Muscle layer of duodenum (tissue), 2 donors: ENCODE measurements around the gene ISL1.

Source experiments
- H3K27ac ChIP-seq: one replicate; pipeline ENCODE4 v1.7.0; 2013; ENCODE audit warnings: mild to moderate bottlenecking, low read length
- H3K27me3 ChIP-seq: one replicate; pipeline ENCODE4 v1.7.0; 2013; ENCODE audit warnings: low read depth, mild to moderate bottlenecking, control low read depth, low read length
- H3K36me3 ChIP-seq, 2 donors: one replicate each; pipeline ENCODE4 v1.7.0; 2013; ENCODE audit warnings: low read length in 2 of 2, control low read depth in 1 of 2, mild to moderate bottlenecking in 1 of 2; ENCODE audit not compliant: insufficient read depth in 2 of 2, control insufficient read depth in 1 of 2
- H3K4me1 ChIP-seq, 2 donors: one replicate each; pipeline ENCODE4 v1.7.0; 2013; ENCODE audit warnings: low read length in 2 of 2, mild to moderate bottlenecking in 2 of 2, control low read depth in 1 of 2, moderate library complexity in 1 of 2; ENCODE audit not compliant: insufficient read depth in 2 of 2, control insufficient read depth in 1 of 2
- H3K4me3 ChIP-seq, 2 donors: one replicate each; pipeline ENCODE4 v1.7.0; 2013; ENCODE audit warnings: low read length in 2 of 2, low read depth in 1 of 2, mild to moderate bottlenecking in 1 of 2
- H3K9me3 ChIP-seq, 2 donors: one replicate each; pipeline ENCODE4 v1.7.0; 2013; ENCODE audit warnings: low read length in 2 of 2, control low read depth in 1 of 2, mild to moderate bottlenecking in 1 of 2; ENCODE audit not compliant: control insufficient read depth in 1 of 2
- donor health status: healthy.

ISL1 gene

GRCh38 chr5:51383131-51384121 lies at the start of gene ISL1:
ISL1 (plus strand) TSS chr5:51383448; CDS start chr5:51383672, 224 bp downstream.
- H3K27me3 ChIP-seq: peaks cover 71% of the 10 kb centered on the region
- H3K36me3 ChIP-seq: no peaks in the 10 kb centered on the region
- peak within 1 kb of the TSS; percentile 17 for H3K27ac ChIP-seq

GRCh38 chr5:51336878-51337277 lies 46.4 kb upstream of the ISL1 start:
- no peak overlapping the region for H3K4me3 ChIP-seq
- no peaks in the 10 kb centered on the region for H3K4me1 ChIP-seq
- H3K9me3 ChIP-seq: no peaks in the 10 kb centered on the region
- no peaks in the 10 kb centered on the region for H3K36me3 ChIP-seq
- no peaks in the 10 kb centered on the region for H3K27me3 ChIP-seq
- H3K27ac ChIP-seq: no peak overlapping the region

More at GRCh38 chr5:51383131-51384121, at the start of gene ISL1:
- H3K4me1 ChIP-seq: peaks cover 0 to 38% of the 10 kb centered on the region in 2 donors
- H3K9me3 ChIP-seq: no peaks in the 10 kb centered on the region
- H3K4me3 ChIP-seq: peak within 1 kb of the TSS; percentile 55 to 72

- Histone ChIP-seq H3K36me3 (no peaks in the 10 kb centered on the region), H3K27ac (no peak overlapping the region), H3K4me1 (no peaks in the 10 kb centered on the region), H3K4me3 (no peak overlapping the region), H3K27me3 (no peaks in the 10 kb centered on the region), H3K9me3 (peaks cover 0 to 8% of the 10 kb centered on the region in 2 donors)
These were observed 38.1 kb upstream of the ISL1 start for GRCh38 chr5:51345106-51345505.

- H3K36me3 ChIP-seq: no peaks in the 10 kb centered on the region
- no peaks in the 10 kb centered on the region for H3K4me1 ChIP-seq
- peaks cover 0 to 8% of the 10 kb centered on the region in 2 donors for H3K9me3 ChIP-seq
- H3K4me3 ChIP-seq: no peak overlapping the region
- no peak overlapping the region for H3K27ac ChIP-seq
- no peaks in the 10 kb centered on the region for H3K27me3 ChIP-seq
These were observed 36.1 kb upstream of the ISL1 start for GRCh38 chr5:51347157-51347556.

DNA sequence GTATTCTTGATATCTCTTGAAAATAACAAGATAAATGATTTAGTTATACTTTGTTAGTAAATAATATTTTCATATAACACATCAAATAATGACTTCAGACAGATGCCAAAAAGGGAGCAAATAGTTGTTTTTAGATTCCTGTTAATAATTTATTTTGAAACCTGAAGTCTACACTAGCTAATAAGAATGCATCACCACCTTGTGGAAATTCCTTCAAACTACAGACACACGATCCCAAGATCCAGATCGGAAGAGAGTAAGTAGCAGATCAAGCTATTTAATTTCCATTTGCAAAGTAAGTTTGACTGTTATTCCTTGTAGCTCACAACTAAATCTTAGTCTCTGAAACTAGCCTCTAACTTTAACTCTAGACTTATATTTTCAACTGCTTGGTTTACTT lies 35.5 kb upstream of the ISL1 start:
- H3K27ac ChIP-seq: no peak overlapping the region
- H3K27me3 ChIP-seq: no peaks in the 10 kb centered on the region
- no peak overlapping the region for H3K4me3 ChIP-seq
- peaks cover 0 to 8% of the 10 kb centered on the region in 2 donors for H3K9me3 ChIP-seq
- H3K4me1 ChIP-seq: no peaks in the 10 kb centered on the region
- no peaks in the 10 kb centered on the region for H3K36me3 ChIP-seq

DNA sequence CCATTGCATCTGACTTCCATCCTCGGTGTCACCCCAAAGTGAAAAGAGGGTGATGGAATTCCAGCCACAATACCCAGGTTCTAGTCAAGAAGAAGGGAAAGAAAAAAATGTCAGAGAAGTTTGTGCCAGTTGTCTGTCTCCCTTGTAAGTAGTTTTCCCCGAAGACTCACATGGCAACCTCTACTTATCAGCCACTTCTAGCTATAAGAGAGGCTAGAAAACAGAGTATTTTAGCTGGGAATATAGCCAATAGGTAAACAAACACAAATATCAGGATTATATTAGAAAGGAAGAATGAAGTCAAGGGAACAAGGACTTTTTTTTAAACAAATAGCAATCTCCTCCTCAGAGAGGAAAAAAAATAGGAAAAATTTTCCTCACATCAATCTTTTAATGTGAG lies 12.2 kb upstream of the ISL1 start:
- Histone ChIP-seq H3K4me1 (no peaks in the 10 kb centered on the region), H3K27me3 (no peaks in the 10 kb centered on the region), H3K4me3 (no peak overlapping the region), H3K27ac (no peak overlapping the region), H3K9me3 (no peaks in the 10 kb centered on the region), H3K36me3 (no peaks in the 10 kb centered on the region)

GRCh38 chr5:51373880-51374523 lies 9.2 kb upstream of the ISL1 start:
- Histone ChIP-seq H3K27me3 (peaks cover 23% of the 10 kb centered on the region), H3K27ac (no peak overlapping the region), H3K4me1 (peaks cover 0 to 5% of the 10 kb centered on the region in 2 donors), H3K9me3 (no peaks in the 10 kb centered on the region), H3K36me3 (no peaks in the 10 kb centered on the region), H3K4me3 (no peak overlapping the region)

- Histone ChIP-seq H3K27me3 (peaks cover 33% of the 10 kb centered on the region), H3K4me1 (peaks cover 0 to 5% of the 10 kb centered on the region in 2 donors), H3K4me3 (no peak overlapping the region), H3K9me3 (no peaks in the 10 kb centered on the region), H3K36me3 (no peaks in the 10 kb centered on the region), H3K27ac (no peak overlapping the region)
These were observed 8.2 kb upstream of the ISL1 start for GRCh38 chr5:51375084-51375483.

GRCh38 chr5:51376509-51376908 lies 6.7 kb upstream of the ISL1 start:
- Histone ChIP-seq H3K4me1 (peaks cover 0 to 10% of the 10 kb centered on the region in 2 donors), H3K9me3 (no peaks in the 10 kb centered on the region), H3K4me3 (no peak overlapping the region), H3K27ac (no peak overlapping the region), H3K27me3 (peaks cover 39% of the 10 kb centered on the region), H3K36me3 (no peaks in the 10 kb centered on the region)

DNA sequence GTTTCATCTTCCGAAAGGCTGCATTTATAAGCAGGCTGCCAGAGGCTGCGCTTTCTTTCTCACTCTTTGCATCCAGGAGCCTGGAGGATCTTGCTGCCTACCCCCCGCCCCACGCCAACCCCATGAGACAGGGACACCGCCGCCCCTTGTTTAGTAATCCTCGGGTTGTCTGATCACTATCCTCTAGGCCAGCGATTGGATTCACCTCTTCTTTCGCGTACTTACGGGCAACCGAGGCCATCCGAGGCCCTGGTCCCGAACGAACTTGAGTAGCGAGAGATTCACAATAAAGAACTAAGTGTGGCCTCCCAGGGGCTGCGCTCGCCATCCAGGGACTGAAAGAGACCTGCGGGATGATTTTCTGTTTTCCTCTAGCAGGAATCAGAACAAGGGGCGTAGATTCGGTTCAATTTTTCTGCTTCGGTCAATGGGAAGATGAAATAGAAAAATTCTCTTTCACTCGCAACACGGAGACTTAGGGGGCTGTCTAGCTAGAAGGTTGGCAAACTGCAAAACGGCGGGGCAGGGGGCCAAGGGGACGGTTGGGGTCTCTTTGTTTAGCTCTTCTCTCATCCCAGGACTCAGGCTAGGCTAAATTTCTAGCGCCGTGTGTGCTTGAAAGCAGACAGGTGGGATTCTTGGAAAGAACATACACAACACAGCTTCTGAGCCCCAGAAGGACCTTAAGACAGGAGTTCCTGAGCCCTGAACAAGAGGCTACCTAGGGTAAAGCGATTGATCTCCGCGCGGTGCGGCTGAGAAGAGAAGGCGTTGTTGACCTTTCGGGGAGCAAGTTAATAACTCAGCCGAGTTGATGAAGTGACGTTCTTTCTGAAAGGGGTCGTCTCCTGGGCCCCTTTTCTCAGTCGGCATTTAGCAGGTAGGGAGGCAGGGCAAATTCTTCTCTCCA lies 5.8 kb upstream of the ISL1 start:
- Histone ChIP-seq H3K36me3 (no peaks in the 10 kb centered on the region), H3K4me3 (no peak overlapping the region), H3K27me3 (peaks cover 47% of the 10 kb centered on the region), H3K27ac (no peak overlapping the region), H3K4me1 (peaks cover 0 to 18% of the 10 kb centered on the region in 2 donors), H3K9me3 (no peaks in the 10 kb centered on the region)

- Histone ChIP-seq H3K4me1 (peaks cover 0 to 24% of the 10 kb centered on the region in 2 donors), H3K27me3 (peaks cover 52% of the 10 kb centered on the region), H3K27ac (no peak overlapping the region), H3K9me3 (no peaks in the 10 kb centered on the region), H3K4me3 (no peak overlapping the region), H3K36me3 (no peaks in the 10 kb centered on the region)
These were observed 5.2 kb upstream of the ISL1 start for GRCh38 chr5:51378061-51378409.
